Activated naive CD4-positive, alpha-beta T cell treated with anti-CD3 and anti-CD28 coated beads, Interleukin-2, amount 10 ng/mL, durations not matched to agents 7 days and 5 days (primary cell): ENCODE measurements around the gene IGSF22.
A peak's percentile ranks its signal among the peaks of the same experiment; 100 is the strongest.
"Not testable (repeated sequence)": the region's sequence is repeated elsewhere in the genome, so short reads cannot be mapped to it uniquely, and the experiment has no call there.

Experiments used
- CTCF ChIA-PET: fragments of 350-600 bp; sonication (Branson Sonifier 250); formaldehyde crosslinking; loops from one replicate; lab custom pipeline; 2021; ENCODE audit warnings: antibody characterized with exemption; lab: Charles Lee
- DNase-seq: peaks from one replicate; pipeline ENCODE4 v3.0.0-alpha.2; 2020
- H3K27ac Mint-ChIP-seq: one replicate; pipeline ENCODE4 v1.8.0; 2021; ENCODE audit warnings: mild to moderate bottlenecking, moderate library complexity, mixed read lengths
- H3K27me3 Mint-ChIP-seq: one replicate; pipeline ENCODE4 v1.8.0; 2021; ENCODE audit warnings: mild to moderate bottlenecking, mixed read lengths
- H3K36me3 Mint-ChIP-seq: one replicate; pipeline ENCODE4 v1.8.0; 2021; ENCODE audit warnings: mixed read lengths
- H3K4me1 Mint-ChIP-seq: one replicate; pipeline ENCODE4 v1.8.0; 2021; ENCODE audit warnings: mixed read lengths
- H3K4me3 Mint-ChIP-seq: one replicate; pipeline ENCODE4 v1.8.0; 2021; ENCODE audit warnings: mild to moderate bottlenecking, moderate library complexity, mixed read lengths
- H3K9me3 Mint-ChIP-seq: one replicate; pipeline ENCODE4 v1.8.0; 2021; ENCODE audit warnings: mixed read lengths

IGSF22 gene

GRCh38 chr11:18701614-18702216, 24.3 kb downstream of the IGSF22 start:
- DNase-seq = no peak
- CTCF ChIA-PET = interaction anchor here (0.6 to 0.8 kb wide), 2 partner anchors 20 to 161 kb away, joined by 3 to 4 read pairs; no protein-coding TSS in a partner anchor
- Mint-ChIP-seq H3K4me1 (peaks cover 34% of the 10 kb centered on the region), H3K36me3 (no peaks in the 10 kb centered on the region), H3K27ac (no peak overlapping the region), H3K4me3 (no peak overlapping the region), H3K9me3 (no peaks in the 10 kb centered on the region), H3K27me3 (peaks cover 70% of the 10 kb centered on the region)

GRCh38 chr11:18700872-18701271, 25.1 kb downstream of the IGSF22 start:
- H3K27me3 Mint-ChIP-seq = peaks cover 66% of the 10 kb centered on the region
- H3K27ac Mint-ChIP-seq = no peak overlapping the region
- peaks cover 28% of the 10 kb centered on the region for H3K4me1 Mint-ChIP-seq
- peak overlapping the region; percentile 11 for H3K4me3 Mint-ChIP-seq
- CTCF ChIA-PET = no interaction called here
- no peak for DNase-seq
- no peaks in the 10 kb centered on the region for H3K9me3 Mint-ChIP-seq
- no peaks in the 10 kb centered on the region for H3K36me3 Mint-ChIP-seq

GRCh38 chr11:18700375-18700774, 25.6 kb downstream of the IGSF22 start:
- peaks cover 24% of the 10 kb centered on the region for H3K4me1 Mint-ChIP-seq
- H3K27me3 Mint-ChIP-seq = peaks cover 63% of the 10 kb centered on the region
- no peaks in the 10 kb centered on the region for H3K36me3 Mint-ChIP-seq
- peak overlapping the region; percentile 69 for H3K4me3 Mint-ChIP-seq
- no peak for DNase-seq
- no peak overlapping the region for H3K27ac Mint-ChIP-seq
- CTCF ChIA-PET = no interaction called here
- no peaks in the 10 kb centered on the region for H3K9me3 Mint-ChIP-seq

GRCh38 chr11:18699848-18700261, 26.1 kb downstream of the IGSF22 start:
- no peaks in the 10 kb centered on the region for H3K36me3 Mint-ChIP-seq

GRCh38 chr11:18699269-18699596, 26.8 kb downstream of the IGSF22 start:
- no peaks in the 10 kb centered on the region for H3K36me3 Mint-ChIP-seq
- H3K4me3 Mint-ChIP-seq = peak overlapping the region; percentile 69
- DNase-seq = no peak
- H3K27ac Mint-ChIP-seq = peak overlapping the region; percentile 39
- CTCF ChIA-PET = interaction anchor here (1.4 kb wide), 1 partner anchor 66 kb away, joined by 4 read pairs; the partner anchor contains the start of gene SPTY2D1
- no peaks in the 10 kb centered on the region for H3K9me3 Mint-ChIP-seq
- peaks cover 52% of the 10 kb centered on the region for H3K27me3 Mint-ChIP-seq
- H3K4me1 Mint-ChIP-seq = peaks cover 19% of the 10 kb centered on the region

More at GRCh38 chr11:18699848-18700261, 26.1 kb downstream of the IGSF22 start:
- Mint-ChIP-seq H3K4me1 (peaks cover 20% of the 10 kb centered on the region), H3K9me3 (no peaks in the 10 kb centered on the region), H3K27me3 (peaks cover 58% of the 10 kb centered on the region), H3K4me3 (peak overlapping the region; percentile 69), H3K27ac (no peak overlapping the region)
- CTCF ChIA-PET = interaction anchor here (1.4 kb wide), 1 partner anchor 66 kb away, joined by 4 read pairs; the partner anchor contains the start of gene SPTY2D1
- no peak for DNase-seq

- no peaks in the 10 kb centered on the region for H3K36me3 Mint-ChIP-seq
- peaks cover 21% of the 10 kb centered on the region for H3K4me1 Mint-ChIP-seq
- DNase-seq = peak; percentile 94
- peak within 1 kb of the TSS; percentile 39 for H3K27ac Mint-ChIP-seq
- no peaks in the 10 kb centered on the region for H3K9me3 Mint-ChIP-seq
- CTCF ChIA-PET = interaction anchor here (0.9 to 1.7 kb wide), 5 partner anchors 23 to 455 kb away, joined by 3 to 6 read pairs (median 4); partner anchors contain the start of gene SPTY2D1
- H3K4me3 Mint-ChIP-seq = peak within 1 kb of the TSS; percentile 69
- peaks cover 46% of the 10 kb centered on the region for H3K27me3 Mint-ChIP-seq
These were observed 27.4 kb downstream of the IGSF22 start, which contains the start of gene TMEM86A for GRCh38 chr11:18698341-18699268. Gene TMEM86A (plus strand): TSS chr11:18698779. CDS start chr11:18698887, 108 bp downstream.

- Mint-ChIP-seq H3K27me3 (peaks cover 43% of the 10 kb centered on the region), H3K27ac (no peak overlapping the region), H3K4me3 (no peak overlapping the region), H3K9me3 (no peaks in the 10 kb centered on the region), H3K36me3 (no peaks in the 10 kb centered on the region), H3K4me1 (peaks cover 29% of the 10 kb centered on the region)
- no peak for DNase-seq
- CTCF ChIA-PET = interaction anchor here (0.9 to 1.7 kb wide), 4 partner anchors 24 to 454 kb away, joined by 3 to 6 read pairs (median 4); no protein-coding TSS in a partner anchor
These were observed 28.4 kb downstream of the IGSF22 start for GRCh38 chr11:18697576-18697975.

- Mint-ChIP-seq H3K36me3 (no peaks in the 10 kb centered on the region), H3K4me3 (no peak overlapping the region), H3K27ac (no peak overlapping the region), H3K9me3 (no peaks in the 10 kb centered on the region), H3K4me1 (peaks cover 34% of the 10 kb centered on the region), H3K27me3 (peaks cover 39% of the 10 kb centered on the region)
- no peak for DNase-seq
- CTCF ChIA-PET = interaction anchor here (1.7 kb wide), 1 partner anchor 25 kb away, joined by 6 read pairs; no protein-coding TSS in a partner anchor
These were observed 29.3 kb downstream of the IGSF22 start for GRCh38 chr11:18696638-18697225.

- peaks cover 14% of the 10 kb centered on the region for H3K27me3 Mint-ChIP-seq
- no peak overlapping the region for H3K27ac Mint-ChIP-seq
- no peak for DNase-seq
- no peaks in the 10 kb centered on the region for H3K9me3 Mint-ChIP-seq
- no peaks in the 10 kb centered on the region for H3K36me3 Mint-ChIP-seq
- CTCF ChIA-PET = no interaction called here
- peaks cover 24% of the 10 kb centered on the region for H3K4me1 Mint-ChIP-seq
- H3K4me3 Mint-ChIP-seq = no peak overlapping the region
These were observed 32.8 kb downstream of the IGSF22 start for GRCh38 chr11:18692941-18693760.

GRCh38 chr11:18691467-18692140, 34.4 kb downstream of the IGSF22 start:
- CTCF ChIA-PET, H3K9me3 Mint-ChIP-seq: not testable (repeated sequence)
- H3K27me3 Mint-ChIP-seq = peaks cover 13% of the 10 kb centered on the region

GRCh38 chr11:18684267-18684666, 41.7 kb downstream of the IGSF22 start:
- no peak overlapping the region for H3K27ac Mint-ChIP-seq
- peaks cover 18% of the 10 kb centered on the region for H3K27me3 Mint-ChIP-seq
- no peak for DNase-seq
- H3K4me3 Mint-ChIP-seq = no peak overlapping the region
- peaks cover 4% of the 10 kb centered on the region for H3K4me1 Mint-ChIP-seq
- CTCF ChIA-PET = no interaction called here
- H3K9me3 Mint-ChIP-seq = no peaks in the 10 kb centered on the region
- no peaks in the 10 kb centered on the region for H3K36me3 Mint-ChIP-seq

More at GRCh38 chr11:18691467-18692140, 34.4 kb downstream of the IGSF22 start:
- not testable (repeated sequence) for DNase-seq, H3K36me3 Mint-ChIP-seq, H3K27ac Mint-ChIP-seq, H3K4me3 Mint-ChIP-seq
- H3K4me1 Mint-ChIP-seq = peaks cover 18% of the 10 kb centered on the region

GRCh38 chr11:18682466-18682865, 43.5 kb downstream of the IGSF22 start:
- H3K4me3 Mint-ChIP-seq = no peak overlapping the region
- no peaks in the 10 kb centered on the region for H3K9me3 Mint-ChIP-seq
- H3K4me1 Mint-ChIP-seq = peaks cover 9% of the 10 kb centered on the region
- no peak for DNase-seq
- no peak overlapping the region for H3K27ac Mint-ChIP-seq
- CTCF ChIA-PET = interaction anchor here (0.8 kb wide), 1 partner anchor 39 kb away, joined by 3 read pairs; no protein-coding TSS in a partner anchor
- H3K27me3 Mint-ChIP-seq = peaks cover 17% of the 10 kb centered on the region
- H3K36me3 Mint-ChIP-seq = no peaks in the 10 kb centered on the region

- not testable (repeated sequence) for DNase-seq, H3K4me3 Mint-ChIP-seq, H3K27ac Mint-ChIP-seq, H3K36me3 Mint-ChIP-seq, H3K4me1 Mint-ChIP-seq, H3K9me3 Mint-ChIP-seq
- peaks cover 12% of the 10 kb centered on the region for H3K27me3 Mint-ChIP-seq
- CTCF ChIA-PET = interaction anchor here (0.6 to 0.8 kb wide), 2 partner anchors 40 to 63 kb away, joined by 3 read pairs; no protein-coding TSS in a partner anchor
These were observed 44.0 kb downstream of the IGSF22 start for GRCh38 chr11:18681949-18682348.
